Calu3 (cell line): ENCODE data around the gene TDRD9. TPM values are rescaled to one million over a fixed set of nuclear protein-coding genes. Genes with fewer than 3 reads are reported as not detected.

Source experiments
- BruUV-seq: library from RNA; stranded (reverse); fragments of 400-500 nt; replicated peaks from 2 replicates; lab custom pipeline; 2021; lab: Mats Ljungman, UMichigan
- CTCF ChIA-PET: fragments of 300-600 bp; sonication (Branson Sonifier 250); formaldehyde crosslinking; loops from one replicate; lab custom pipeline; 2022; ENCODE audit warnings: antibody characterized with exemption; lab: Charles Lee
- DNase-seq: peaks from one replicate; pipeline ENCODE4 v3.0.0; 2022
- H3K27ac Mint-ChIP-seq: one replicate; pipeline ENCODE4 v1.8.0; 2022; ENCODE audit warnings: mixed read lengths; ENCODE audit not compliant: unreplicated experiment
- H3K27me3 Mint-ChIP-seq: one replicate; pipeline ENCODE4 v1.8.0; 2022; ENCODE audit warnings: mixed read lengths; ENCODE audit not compliant: unreplicated experiment
- H3K36me3 Mint-ChIP-seq: one replicate; pipeline ENCODE4 v1.8.0; 2022; ENCODE audit warnings: mild to moderate bottlenecking, moderate library complexity, mixed read lengths; ENCODE audit not compliant: insufficient read depth, unreplicated experiment
- H3K4me1 Mint-ChIP-seq: one replicate; pipeline ENCODE4 v1.8.0; 2022; ENCODE audit warnings: mild to moderate bottlenecking, low read depth, mixed read lengths; ENCODE audit not compliant: unreplicated experiment
- H3K4me3 Mint-ChIP-seq: one replicate; pipeline ENCODE4 v1.8.0; 2022; ENCODE audit warnings: mild to moderate bottlenecking, low read depth, moderate library complexity, mixed read lengths; ENCODE audit not compliant: unreplicated experiment
- H3K9me3 Mint-ChIP-seq: one replicate; pipeline ENCODE4 v1.8.0; 2022; ENCODE audit warnings: low read depth, mixed read lengths; ENCODE audit not compliant: unreplicated experiment
- intact Hi-C: fragments of 100-400 bp; cut with micrococcal nuclease; formaldehyde crosslinking; loops from one replicate; pipeline ENCODE4 v1.10.0; 2022; ENCODE audit not compliant: unreplicated experiment
- total RNA-seq: library from RNA; stranded (reverse); gene quantifications from 2 replicates; pipeline ENCODE4 v1.2.3, GENCODE V29; 2022
- TF ChIP-seq, protein P1 (sequence below): fragments of 200-600 bp; IDR thresholded peaks from one replicate; pipeline ENCODE4 v1.8.0; 2022; ENCODE audit warnings: antibody characterized with exemption; ENCODE audit not compliant: unreplicated experiment

Gene TDRD9
- total RNA-seq, 1 experiment from 2014 or later = not detected

DNA sequence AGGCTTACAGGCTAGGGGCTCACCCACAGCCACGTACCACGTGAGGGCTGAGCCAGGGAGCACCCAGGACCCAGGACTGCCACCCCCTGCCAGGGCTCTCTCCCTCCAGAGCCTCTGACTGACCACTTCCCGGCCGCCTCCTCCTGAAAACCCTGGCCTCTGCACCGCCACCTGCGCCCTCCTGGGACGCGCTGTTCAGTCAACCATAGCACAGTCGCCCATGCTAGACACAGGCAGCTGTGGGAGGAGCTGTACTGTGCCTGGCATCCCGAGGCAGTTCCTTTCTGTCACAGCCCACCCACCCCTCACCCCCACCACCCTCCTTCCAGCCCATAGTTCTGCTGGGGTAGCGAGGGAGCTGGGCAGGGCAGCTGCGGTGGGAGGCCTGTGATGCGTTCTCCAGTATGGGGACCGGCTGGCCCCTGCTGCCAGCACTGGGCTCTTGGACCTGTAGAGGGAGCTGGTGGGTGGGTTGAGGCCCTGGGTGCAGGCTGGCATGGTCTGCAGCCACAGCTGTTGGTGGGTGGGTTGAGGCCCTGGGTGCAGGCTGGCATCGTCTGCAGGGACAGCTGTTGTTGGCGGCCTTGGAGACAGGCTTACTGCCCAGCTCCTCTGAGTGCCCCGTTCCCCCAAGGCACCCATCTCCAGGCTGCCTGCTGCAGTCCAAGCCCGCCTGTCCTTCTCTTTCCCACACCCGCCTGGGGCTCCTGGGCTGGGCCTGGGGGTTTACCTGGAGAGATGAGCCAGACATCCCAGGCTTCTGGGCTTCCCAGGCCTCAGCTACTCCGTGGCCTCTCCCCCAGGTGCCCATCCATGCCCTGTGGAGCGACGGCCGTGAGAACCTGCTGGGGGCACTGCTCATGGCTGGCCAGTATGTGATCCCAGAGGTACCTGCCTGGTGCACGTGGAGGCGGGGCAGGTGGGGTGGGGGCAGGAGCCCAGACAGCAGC, 168.8 kb downstream of the TDRD9 start:
- Mint-ChIP-seq H3K27ac (no peak overlapping the region), H3K36me3 (no peaks in the 10 kb centered on the region), H3K4me3 (no peak overlapping the region), H3K27me3 (peaks cover 32% of the 10 kb centered on the region), H3K4me1 (peaks cover 16% of the 10 kb centered on the region), H3K9me3 (no peaks in the 10 kb centered on the region)
- intact Hi-C loops = no loop called here
- TF ChIP-seq, protein P1, sequence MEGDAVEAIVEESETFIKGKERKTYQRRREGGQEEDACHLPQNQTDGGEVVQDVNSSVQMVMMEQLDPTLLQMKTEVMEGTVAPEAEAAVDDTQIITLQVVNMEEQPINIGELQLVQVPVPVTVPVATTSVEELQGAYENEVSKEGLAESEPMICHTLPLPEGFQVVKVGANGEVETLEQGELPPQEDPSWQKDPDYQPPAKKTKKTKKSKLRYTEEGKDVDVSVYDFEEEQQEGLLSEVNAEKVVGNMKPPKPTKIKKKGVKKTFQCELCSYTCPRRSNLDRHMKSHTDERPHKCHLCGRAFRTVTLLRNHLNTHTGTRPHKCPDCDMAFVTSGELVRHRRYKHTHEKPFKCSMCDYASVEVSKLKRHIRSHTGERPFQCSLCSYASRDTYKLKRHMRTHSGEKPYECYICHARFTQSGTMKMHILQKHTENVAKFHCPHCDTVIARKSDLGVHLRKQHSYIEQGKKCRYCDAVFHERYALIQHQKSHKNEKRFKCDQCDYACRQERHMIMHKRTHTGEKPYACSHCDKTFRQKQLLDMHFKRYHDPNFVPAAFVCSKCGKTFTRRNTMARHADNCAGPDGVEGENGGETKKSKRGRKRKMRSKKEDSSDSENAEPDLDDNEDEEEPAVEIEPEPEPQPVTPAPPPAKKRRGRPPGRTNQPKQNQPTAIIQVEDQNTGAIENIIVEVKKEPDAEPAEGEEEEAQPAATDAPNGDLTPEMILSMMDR = no peak
- CTCF ChIA-PET = interaction anchor here (0.7 to 0.9 kb wide), 2 partner anchors 9 to 11 kb away, joined by 3 to 8 read pairs; no protein-coding TSS in a partner anchor
- no peak for DNase-seq
- no TSS peak for BruUV-seq

DNA sequence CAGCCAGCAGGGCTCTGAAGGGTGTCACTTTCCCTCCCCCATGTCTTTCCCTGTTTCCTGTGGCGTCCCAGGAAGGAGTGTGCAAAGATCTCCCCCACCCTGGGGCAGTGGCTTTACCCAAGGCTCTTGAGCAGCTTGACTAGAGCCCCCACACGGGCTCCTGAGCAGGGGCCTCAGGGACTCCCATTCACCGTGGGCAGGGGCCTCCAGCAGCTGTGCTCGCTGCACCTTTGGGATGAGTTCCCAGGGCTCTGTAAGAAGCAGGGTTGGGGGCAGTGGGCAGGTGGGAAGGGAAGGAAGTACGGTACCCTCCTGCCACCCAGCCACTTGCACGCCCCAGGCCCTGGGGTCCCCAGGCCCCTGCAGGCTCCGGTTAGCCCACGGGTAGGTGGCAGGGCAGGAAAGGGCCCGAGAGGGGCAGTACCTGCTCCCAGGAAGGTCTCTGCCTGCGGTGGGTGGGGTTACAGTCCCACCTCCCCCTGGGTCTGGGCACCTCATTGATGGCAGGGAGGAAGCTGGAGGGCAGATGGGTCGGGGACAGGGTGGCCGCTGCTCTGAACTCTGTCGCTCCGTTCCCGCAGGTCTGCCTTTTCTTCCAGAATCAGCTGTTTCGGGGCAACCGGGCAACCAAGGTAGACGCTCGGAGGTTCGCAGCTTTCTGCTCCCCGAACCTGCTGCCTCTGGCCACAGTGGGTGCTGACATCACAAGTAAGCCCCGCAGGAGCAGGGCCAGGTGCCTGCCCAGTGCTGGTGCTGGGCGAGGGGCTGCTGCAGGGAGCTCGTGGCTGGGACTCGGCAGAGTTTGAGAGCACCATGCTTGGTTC, 170.2 kb downstream of the TDRD9 start:
- TF ChIP-seq, protein P1 = no peak
- H3K27me3 Mint-ChIP-seq = peaks cover 32% of the 10 kb centered on the region
- no peaks in the 10 kb centered on the region for H3K36me3 Mint-ChIP-seq
- intact Hi-C loops = no loop called here
- no TSS peak for BruUV-seq
- no peaks in the 10 kb centered on the region for H3K9me3 Mint-ChIP-seq
- DNase-seq = no peak
- H3K27ac Mint-ChIP-seq = no peak overlapping the region
- CTCF ChIA-PET = no interaction called here
- H3K4me1 Mint-ChIP-seq = peaks cover 16% of the 10 kb centered on the region
- no peak overlapping the region for H3K4me3 Mint-ChIP-seq

DNA sequence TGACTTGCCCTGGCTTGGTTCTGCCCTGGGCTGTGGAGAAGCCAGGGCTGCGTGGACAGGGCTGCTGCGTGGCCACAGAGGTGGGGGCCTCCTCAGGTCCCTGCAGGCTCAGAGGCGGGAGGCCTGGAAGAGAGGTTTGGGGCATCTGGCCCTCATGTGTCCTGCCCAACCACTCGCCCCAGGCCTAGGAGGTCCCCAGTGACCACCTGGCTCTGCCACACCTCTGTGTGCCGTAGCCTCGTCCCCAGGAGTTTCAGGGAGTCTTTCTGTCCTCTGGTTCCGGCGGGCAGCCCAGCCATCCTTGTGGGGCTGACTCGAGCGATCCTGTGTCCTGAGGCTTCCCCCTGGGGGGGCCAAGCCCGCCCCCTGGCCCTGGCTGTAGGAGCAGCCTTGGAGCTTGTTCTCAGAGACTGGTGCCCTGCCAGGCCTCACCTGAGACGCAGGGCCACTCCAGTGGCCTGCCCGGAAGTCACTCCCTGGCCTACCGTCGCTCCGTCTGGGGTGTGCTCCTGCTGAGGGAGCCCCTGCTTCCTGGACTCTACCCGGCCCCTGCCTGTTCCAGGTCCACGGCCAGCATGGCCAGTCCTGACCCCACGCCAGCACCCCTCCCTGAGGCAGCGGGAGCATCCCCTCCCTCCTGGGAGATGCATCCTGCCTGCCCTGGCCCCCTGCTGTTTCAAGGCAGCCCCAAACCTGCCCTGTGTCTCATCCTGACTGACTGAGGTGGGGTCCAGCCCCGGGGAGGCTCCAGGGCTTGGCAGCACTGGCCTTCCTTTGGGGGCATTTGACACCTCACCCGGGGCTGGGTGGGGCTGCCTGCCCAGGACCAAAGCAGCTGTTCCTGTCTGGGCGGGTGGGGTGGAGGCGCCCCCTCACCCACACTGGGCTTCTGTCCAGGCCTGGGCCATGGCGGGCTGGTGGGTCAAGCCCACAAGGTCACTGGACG, 171.1 kb downstream of the TDRD9 start:
- Mint-ChIP-seq H3K27me3 (peaks cover 28% of the 10 kb centered on the region), H3K27ac (no peak overlapping the region), H3K9me3 (no peaks in the 10 kb centered on the region), H3K4me3 (no peak overlapping the region), H3K36me3 (no peaks in the 10 kb centered on the region), H3K4me1 (peaks cover 12% of the 10 kb centered on the region)
- CTCF ChIA-PET = no interaction called here
- TF ChIP-seq, protein P1 = no peak
- intact Hi-C loops = no loop called here
- DNase-seq = no peak
- BruUV-seq = no TSS peak
